ENCODE data around the gene VPS54.

VPS54 gene

DNA sequence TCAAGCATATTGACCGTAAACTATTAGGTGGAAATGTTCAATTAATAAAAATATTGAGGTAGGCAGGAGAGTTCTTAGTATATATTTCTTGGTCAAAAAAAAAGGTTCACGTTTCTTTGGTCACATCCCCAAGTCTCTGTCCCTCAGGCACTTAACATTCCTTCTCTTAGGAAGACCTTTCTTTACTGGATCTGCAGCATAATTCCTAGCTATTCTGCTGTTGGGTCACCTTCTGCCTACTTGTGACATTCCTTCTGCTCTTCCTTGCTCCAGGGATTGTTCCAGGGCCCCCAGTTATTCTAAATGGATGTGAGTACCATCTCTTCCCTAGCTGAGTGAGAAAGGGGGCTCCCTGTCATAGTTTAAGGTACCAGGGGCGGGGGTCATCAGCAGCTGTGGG, 173.4 kb downstream of the VPS54 start:
- no peak for TF ChIP-seq ZFX (IDR thresholded peaks at IDR 0.05; ENCODE audit: borderline replicate concordance)
- TF ChIP-seq, protein P1, sequence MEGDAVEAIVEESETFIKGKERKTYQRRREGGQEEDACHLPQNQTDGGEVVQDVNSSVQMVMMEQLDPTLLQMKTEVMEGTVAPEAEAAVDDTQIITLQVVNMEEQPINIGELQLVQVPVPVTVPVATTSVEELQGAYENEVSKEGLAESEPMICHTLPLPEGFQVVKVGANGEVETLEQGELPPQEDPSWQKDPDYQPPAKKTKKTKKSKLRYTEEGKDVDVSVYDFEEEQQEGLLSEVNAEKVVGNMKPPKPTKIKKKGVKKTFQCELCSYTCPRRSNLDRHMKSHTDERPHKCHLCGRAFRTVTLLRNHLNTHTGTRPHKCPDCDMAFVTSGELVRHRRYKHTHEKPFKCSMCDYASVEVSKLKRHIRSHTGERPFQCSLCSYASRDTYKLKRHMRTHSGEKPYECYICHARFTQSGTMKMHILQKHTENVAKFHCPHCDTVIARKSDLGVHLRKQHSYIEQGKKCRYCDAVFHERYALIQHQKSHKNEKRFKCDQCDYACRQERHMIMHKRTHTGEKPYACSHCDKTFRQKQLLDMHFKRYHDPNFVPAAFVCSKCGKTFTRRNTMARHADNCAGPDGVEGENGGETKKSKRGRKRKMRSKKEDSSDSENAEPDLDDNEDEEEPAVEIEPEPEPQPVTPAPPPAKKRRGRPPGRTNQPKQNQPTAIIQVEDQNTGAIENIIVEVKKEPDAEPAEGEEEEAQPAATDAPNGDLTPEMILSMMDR (IDR thresholded peaks at IDR 0.05), result no peak
- no peak overlapping the region for H3K27ac ChIP-seq

DNA sequence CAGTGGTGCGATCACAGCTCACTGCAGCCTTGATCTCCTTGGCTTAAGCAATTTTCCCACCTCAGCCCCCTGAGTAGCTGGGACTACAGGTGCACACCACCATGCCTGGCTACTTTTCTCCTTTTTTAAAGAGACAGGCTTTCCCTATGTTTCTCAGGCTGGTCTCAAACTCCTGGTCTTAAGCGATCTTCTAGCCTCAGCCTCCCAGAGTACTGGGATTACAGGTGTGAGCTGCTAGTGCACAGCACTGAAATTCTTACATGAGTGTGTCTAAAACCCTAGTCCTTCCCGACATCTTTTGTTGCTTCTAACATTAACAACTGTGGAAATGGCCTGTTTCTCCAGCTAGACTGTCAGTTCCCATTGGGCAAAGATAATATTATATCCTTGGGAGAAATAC, 174.6 kb downstream of the VPS54 start:
- H3K27ac ChIP-seq, result no peak overlapping the region
- TF ChIP-seq ZFX (IDR thresholded peaks at IDR 0.05; ENCODE audit: borderline replicate concordance), result no peak
- TF ChIP-seq, protein P1 (IDR thresholded peaks at IDR 0.05), result no peak

DNA sequence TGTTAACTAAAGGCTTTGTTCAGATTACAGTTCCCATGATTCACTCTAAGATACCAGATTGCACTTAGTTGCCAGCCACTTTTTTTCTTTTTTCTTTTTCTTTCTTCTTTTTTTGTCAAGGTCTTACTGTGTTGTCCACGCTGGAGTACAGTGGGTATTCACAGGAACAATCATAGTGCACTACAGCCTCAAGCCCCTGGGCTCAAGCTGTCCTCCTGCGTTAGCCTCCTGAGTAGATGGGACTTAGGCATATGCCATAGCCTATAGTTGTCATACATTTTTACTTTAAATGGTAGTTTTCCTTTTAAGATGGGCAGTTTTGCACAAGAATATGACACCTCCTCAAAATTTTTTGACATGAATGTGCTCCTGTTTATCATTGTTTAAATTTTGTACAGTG, 175.4 kb downstream of the VPS54 start:
- no peak overlapping the region for H3K27ac ChIP-seq
- no peak for TF ChIP-seq ZFX (IDR thresholded peaks at IDR 0.05; ENCODE audit: borderline replicate concordance)
- TF ChIP-seq, protein P1 (IDR thresholded peaks at IDR 0.05), result no peak

- H3K27ac ChIP-seq, result no peak overlapping the region
- no peak for TF ChIP-seq ZFX (IDR thresholded peaks at IDR 0.05; ENCODE audit: borderline replicate concordance)
- TF ChIP-seq, protein P1 (IDR thresholded peaks at IDR 0.05), result no peak
These were observed 176.1 kb downstream of the VPS54 start for GRCh38 chr2:63843093-63843492.

GRCh38 chr2:63842149-63843061, 176.8 kb downstream of the VPS54 start:
- TF ChIP-seq, protein P1 (IDR thresholded peaks at IDR 0.05), result no peak
- no peak for TF ChIP-seq ZFX (IDR thresholded peaks at IDR 0.05; ENCODE audit: borderline replicate concordance)
- peak overlapping the region; percentile 86 for H3K27ac ChIP-seq
